ENCODE results near the gene UBL4A. TPM values are rescaled to one million over a fixed set of nuclear protein-coding genes. Genes with fewer than 3 reads are reported as not detected.

UBL4A gene
- total RNA-seq, 1 donor, result 35.0 TPM

DNA sequence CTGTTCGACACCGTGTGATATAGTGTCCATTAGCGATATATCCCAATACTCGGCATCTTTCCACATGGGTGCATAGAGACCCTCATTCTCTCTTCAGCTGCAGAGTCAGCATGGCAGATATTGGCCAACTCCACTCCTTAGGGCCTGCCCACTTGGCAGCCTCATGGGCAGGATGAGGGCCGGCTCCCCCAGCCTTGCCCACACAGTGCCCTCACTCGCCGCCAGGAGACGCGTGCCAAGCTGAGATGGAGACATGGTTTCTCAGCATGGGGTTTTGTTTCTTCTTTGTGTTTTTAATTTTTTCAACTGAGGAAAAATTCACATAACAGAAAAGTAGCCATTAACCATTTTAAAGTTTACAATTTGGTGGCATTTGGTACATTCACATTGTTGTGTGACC is 33.6 kb downstream of the UBL4A start:
- no peak overlapping the region for H3K4me3 ChIP-seq (ENCODE audit: low read depth, low read length)
- TF ChIP-seq, protein P1, sequence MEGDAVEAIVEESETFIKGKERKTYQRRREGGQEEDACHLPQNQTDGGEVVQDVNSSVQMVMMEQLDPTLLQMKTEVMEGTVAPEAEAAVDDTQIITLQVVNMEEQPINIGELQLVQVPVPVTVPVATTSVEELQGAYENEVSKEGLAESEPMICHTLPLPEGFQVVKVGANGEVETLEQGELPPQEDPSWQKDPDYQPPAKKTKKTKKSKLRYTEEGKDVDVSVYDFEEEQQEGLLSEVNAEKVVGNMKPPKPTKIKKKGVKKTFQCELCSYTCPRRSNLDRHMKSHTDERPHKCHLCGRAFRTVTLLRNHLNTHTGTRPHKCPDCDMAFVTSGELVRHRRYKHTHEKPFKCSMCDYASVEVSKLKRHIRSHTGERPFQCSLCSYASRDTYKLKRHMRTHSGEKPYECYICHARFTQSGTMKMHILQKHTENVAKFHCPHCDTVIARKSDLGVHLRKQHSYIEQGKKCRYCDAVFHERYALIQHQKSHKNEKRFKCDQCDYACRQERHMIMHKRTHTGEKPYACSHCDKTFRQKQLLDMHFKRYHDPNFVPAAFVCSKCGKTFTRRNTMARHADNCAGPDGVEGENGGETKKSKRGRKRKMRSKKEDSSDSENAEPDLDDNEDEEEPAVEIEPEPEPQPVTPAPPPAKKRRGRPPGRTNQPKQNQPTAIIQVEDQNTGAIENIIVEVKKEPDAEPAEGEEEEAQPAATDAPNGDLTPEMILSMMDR (IDR thresholded peaks at IDR 0.05; ENCODE audit: insufficient read depth, low read length), result no peak
- no peak for DNase-seq (ENCODE audit: low read depth)

DNA sequence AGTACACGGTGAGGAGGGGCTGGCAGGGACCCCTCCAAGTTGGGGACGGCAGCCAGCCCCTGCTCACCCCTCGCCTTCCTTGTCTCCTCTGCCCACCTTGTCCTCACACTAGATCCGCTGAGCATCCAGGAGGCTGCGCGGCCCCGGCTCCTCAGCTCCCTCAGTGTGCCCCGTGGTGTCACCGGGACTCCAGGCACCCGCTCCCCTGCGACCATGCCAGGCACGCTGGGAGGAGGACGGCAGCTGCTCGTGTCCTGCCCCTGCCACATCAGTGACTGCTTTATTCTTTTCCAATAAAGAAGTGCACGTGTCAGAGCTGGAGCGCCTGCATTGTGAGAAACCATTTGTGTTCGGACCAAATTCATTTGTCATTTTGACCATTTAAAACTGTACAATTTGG is 36.1 kb downstream of the UBL4A start:
- TF ChIP-seq, protein P1 (IDR thresholded peaks at IDR 0.05; ENCODE audit: insufficient read depth, low read length), result no peak
- H3K4me3 ChIP-seq (ENCODE audit: low read depth, low read length), result no peak overlapping the region
- DNase-seq (ENCODE audit: low read depth), result no peak

- DNase-seq (ENCODE audit: low read depth), result no peak
- TF ChIP-seq, protein P1 (IDR thresholded peaks at IDR 0.05; ENCODE audit: insufficient read depth, low read length), result no peak
- no peak overlapping the region for H3K4me3 ChIP-seq (ENCODE audit: low read depth, low read length)
These were observed 36.8 kb downstream of the UBL4A start for GRCh38 chrX:154449618-154450017.

DNA sequence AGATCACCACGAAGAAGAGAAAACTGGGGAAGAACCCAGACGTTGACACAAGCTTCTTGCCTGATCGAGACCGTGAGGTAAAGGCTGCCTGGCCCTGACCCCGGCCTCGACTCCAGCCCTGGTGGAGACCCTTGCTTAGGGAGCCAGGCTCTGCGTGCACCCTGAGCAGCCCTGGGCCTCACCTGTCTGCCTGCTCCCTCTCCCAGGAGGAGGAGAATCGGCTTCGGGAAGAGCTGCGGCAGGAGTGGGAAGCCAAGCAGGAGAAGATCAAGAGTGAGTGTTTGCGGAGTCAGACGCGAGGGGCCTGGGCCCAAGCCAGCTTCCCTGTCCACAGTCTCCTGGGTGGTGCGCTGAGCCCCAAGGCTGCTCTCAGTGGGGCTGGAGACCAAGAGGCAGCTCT is 37.9 kb downstream of the UBL4A start:
- no peak overlapping the region for H3K4me3 ChIP-seq (ENCODE audit: low read depth, low read length)
- TF ChIP-seq, protein P1 (IDR thresholded peaks at IDR 0.05; ENCODE audit: insufficient read depth, low read length), result no peak
- no peak for DNase-seq (ENCODE audit: low read depth)

- TF ChIP-seq, protein P1 (IDR thresholded peaks at IDR 0.05; ENCODE audit: insufficient read depth, low read length), result no peak
- no peak overlapping the region for H3K4me3 ChIP-seq (ENCODE audit: low read depth, low read length)
- DNase-seq (ENCODE audit: low read depth), result no peak
These were observed 40.0 kb downstream of the UBL4A start for GRCh38 chrX:154446430-154446829.

GRCh38 chrX:154445776-154446175 is 40.6 kb downstream of the UBL4A start:
- no peak for DNase-seq (ENCODE audit: low read depth)
- peak overlapping the region; percentile 73 for H3K4me3 ChIP-seq (ENCODE audit: low read depth, low read length)
- TF ChIP-seq, protein P1 (IDR thresholded peaks at IDR 0.05; ENCODE audit: insufficient read depth, low read length), result no peak

DNA sequence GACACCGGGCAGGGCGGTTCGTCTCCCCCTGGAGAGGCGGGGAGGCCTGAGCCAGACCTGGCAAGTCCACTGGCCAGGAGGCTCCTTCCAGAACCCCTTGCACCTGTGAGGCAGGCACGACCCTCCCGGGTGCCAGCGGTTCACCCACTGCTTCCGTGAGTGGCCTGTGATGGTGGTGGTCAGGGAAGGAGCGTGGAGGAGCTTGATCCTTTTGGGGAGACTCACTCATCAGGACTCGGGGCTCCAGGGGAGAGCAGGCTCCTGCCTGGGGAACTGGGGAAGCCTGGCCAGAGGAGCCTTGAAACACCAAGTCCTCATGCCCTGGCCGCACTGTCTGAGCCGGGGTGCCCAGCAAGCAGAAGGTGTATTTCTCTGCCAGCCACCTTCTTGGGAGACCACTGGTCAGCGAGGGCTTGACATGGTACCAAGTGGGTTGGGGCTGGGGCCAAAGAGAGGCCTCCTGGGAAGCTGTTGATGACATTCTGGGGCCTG is 41.6 kb downstream of the UBL4A start:
- no peak for DNase-seq (ENCODE audit: low read depth)
- peak overlapping the region; percentile 73 for H3K4me3 ChIP-seq (ENCODE audit: low read depth, low read length)

More for the DNA sequence above, 41.6 kb downstream of the UBL4A start:
- TF ChIP-seq, protein P1 (IDR thresholded peaks at IDR 0.05; ENCODE audit: insufficient read depth, low read length), result no peak

Data from fibroblast of the aortic adventitia (primary cell).